IPS DF 6.9 (cell line): ENCODE data around the gene PUM1.

Source experiments
- DNase-seq: peaks from one replicate; pipeline ENCODE4 v3.0.0-alpha.2; 2013; ENCODE audit warnings: low read depth, low spot score
- H3K27ac ChIP-seq: one replicate; pipeline ENCODE4 v1.5.1; 2013; ENCODE audit warnings: low read length, control low read depth
- H3K27me3 ChIP-seq: 2 replicates; pipeline ENCODE4 v1.6.1; 2013; ENCODE audit warnings: mild to moderate bottlenecking, low read length; ENCODE audit not compliant: control insufficient read depth, insufficient read depth
- H3K36me3 ChIP-seq: 2 replicates; pipeline ENCODE4 v1.6.1; 2013; ENCODE audit warnings: low read length; ENCODE audit not compliant: control insufficient read depth, insufficient read depth
- H3K4me1 ChIP-seq: 2 replicates; pipeline ENCODE4 v1.6.1; 2013; ENCODE audit warnings: low read length; ENCODE audit not compliant: control insufficient read depth, insufficient read depth
- H3K4me3 ChIP-seq: 2 replicates; pipeline ENCODE4 v1.5.1; 2013; ENCODE audit warnings: mild to moderate bottlenecking, low read length
- H3K9me3 ChIP-seq: 2 replicates; pipeline ENCODE4 v1.6.1; 2013; ENCODE audit warnings: low read length, inconsistent platforms; ENCODE audit not compliant: control insufficient read depth, insufficient read depth
- WGBS: extraction: QIAGEN DNeasy Blood & Tissue Kit; methylation state at CpG from one replicate; pipeline ENCODE4 v1.1.7; 2013; ENCODE audit warnings: mixed read lengths, missing lambda C conversion rate; ENCODE audit not compliant: insufficient read length, insufficient coverage; 5-methylcytosine and 5-hydroxymethylcytosine counted together

The PUM1 gene

GRCh38 chr1:30915491-30916230 lies 149.9 kb downstream of the PUM1 start:
- Histone ChIP-seq H3K4me3 (no peak overlapping the region), H3K36me3 (no peaks in the 10 kb centered on the region), H3K27ac (no peak overlapping the region), H3K9me3 (no peaks in the 10 kb centered on the region), H3K4me1 (peaks cover 1% of the 10 kb centered on the region; the same call in 1 of the 2 replicates), H3K27me3 (no peaks in the 10 kb centered on the region)
- DNase-seq: no peak
- WGBS: no CpG with 5 or more reads among the region's 13 CpGs

- Histone ChIP-seq H3K4me1 (peaks cover 1% of the 10 kb centered on the region; the same call in 1 of the 2 replicates), H3K9me3 (no peaks in the 10 kb centered on the region), H3K36me3 (no peaks in the 10 kb centered on the region), H3K4me3 (no peak overlapping the region), H3K27ac (no peak overlapping the region), H3K27me3 (no peaks in the 10 kb centered on the region)
- DNase-seq: no peak
- no CpG with 5 or more reads among the region's 4 CpGs for WGBS
Measured at GRCh38 chr1:30914931-30915330, 150.6 kb downstream of the PUM1 start.

DNA sequence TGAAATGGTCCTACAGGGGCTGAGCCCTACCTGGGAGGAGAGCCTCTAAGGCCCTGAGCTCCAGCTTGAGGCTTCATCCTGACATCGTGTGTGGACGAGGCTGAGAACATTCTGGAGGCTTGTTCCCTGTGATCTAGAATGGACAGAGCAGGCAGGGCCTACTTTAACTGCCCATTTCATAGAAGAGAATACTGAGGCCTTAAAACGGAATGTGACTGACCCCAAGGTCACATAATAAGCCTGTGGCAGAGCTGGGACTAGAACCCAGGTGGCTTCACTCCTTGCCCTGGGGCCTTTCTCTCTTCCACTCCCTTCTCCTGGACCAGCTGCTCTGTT lies 151.0 kb downstream of the PUM1 start:
- H3K27ac ChIP-seq: no peak overlapping the region
- no CpG with 5 or more reads among the region's 3 CpGs for WGBS

DNA sequence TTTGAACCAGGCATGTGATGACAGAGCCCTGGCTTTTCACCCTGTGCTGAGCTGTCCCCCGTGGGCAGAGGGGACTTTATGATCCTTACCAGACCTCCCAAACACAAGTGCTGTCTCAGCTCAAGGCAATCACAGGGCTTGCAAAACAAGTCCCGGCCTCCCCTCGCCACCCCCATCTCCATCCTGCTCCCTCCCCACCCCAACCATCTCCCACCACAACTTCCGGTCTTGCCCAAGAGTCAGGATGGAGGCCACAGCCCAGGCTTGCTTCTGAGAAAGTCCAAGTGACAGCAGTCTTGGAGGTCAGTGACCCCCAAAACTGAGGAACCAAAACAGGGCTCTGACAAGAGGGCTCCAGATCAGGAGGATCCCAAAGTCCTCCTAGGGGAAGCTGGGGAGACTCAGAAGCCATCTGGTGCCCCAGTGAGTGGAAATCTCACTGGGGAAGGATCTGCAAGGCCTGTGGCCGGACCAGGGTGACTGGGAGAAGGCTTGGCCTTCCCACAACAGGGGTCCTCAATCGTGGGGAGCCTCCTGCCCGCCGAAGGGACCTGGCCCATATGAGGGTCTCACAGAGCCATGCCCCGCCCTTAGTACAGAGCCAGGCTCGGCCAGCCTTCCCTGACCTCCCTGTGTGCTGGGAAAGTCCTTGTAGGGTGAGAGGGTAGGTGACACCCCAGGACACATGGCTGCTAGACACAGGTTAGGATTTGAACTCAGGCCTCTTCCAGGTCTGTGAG lies 152.4 kb downstream of the PUM1 start:
- DNase-seq: no peak
- Histone ChIP-seq H3K27me3 (no peaks in the 10 kb centered on the region), H3K4me3 (no peak overlapping the region), H3K36me3 (no peaks in the 10 kb centered on the region), H3K27ac (no peak overlapping the region), H3K4me1 (peaks cover 6% of the 10 kb centered on the region), H3K9me3 (no peaks in the 10 kb centered on the region)
- no CpG with 5 or more reads among the region's 10 CpGs for WGBS

More for the DNA sequence above, 151.0 kb downstream of the PUM1 start:
- H3K27me3 ChIP-seq: no peaks in the 10 kb centered on the region
- H3K4me1 ChIP-seq: peaks cover 2% of the 10 kb centered on the region; the same call in 1 of the 2 replicates
- no peaks in the 10 kb centered on the region for H3K9me3 ChIP-seq
- H3K36me3 ChIP-seq: no peaks in the 10 kb centered on the region
- DNase-seq: no peak
- H3K4me3 ChIP-seq: no peak overlapping the region

DNA sequence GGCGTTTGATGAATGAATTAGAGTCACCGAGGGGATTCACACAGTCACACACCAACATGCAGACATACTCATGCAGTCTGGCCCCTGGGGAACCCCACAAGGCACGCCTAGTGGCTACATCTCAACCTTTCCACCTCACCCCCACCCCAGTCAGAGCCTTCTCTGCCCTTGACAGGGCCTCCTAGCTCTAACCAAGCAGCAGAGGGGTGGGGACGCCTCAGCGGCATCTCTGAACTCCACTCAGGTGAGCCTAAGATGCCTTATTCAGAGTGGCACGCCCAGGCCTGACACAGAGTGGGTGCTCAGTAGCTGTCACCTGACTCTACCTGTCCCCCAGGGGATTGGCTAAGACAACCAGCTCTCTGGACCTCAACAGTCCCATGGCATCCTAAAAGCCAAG lies 153.3 kb downstream of the PUM1 start:
- H3K27me3 ChIP-seq: peaks cover 1% of the 10 kb centered on the region; the same call in 1 of the 2 replicates
- H3K4me3 ChIP-seq: no peak overlapping the region
- no peaks in the 10 kb centered on the region for H3K9me3 ChIP-seq
- WGBS: no CpG with 5 or more reads among the region's 6 CpGs
- peaks cover 10% of the 10 kb centered on the region for H3K4me1 ChIP-seq
- no peak overlapping the region for H3K27ac ChIP-seq
- no peak for DNase-seq
- no peaks in the 10 kb centered on the region for H3K36me3 ChIP-seq

- H3K27me3 ChIP-seq: peaks cover 1% of the 10 kb centered on the region; the same call in 1 of the 2 replicates
- H3K27ac ChIP-seq: no peak overlapping the region
- H3K36me3 ChIP-seq: no peaks in the 10 kb centered on the region
- no peak overlapping the region for H3K4me3 ChIP-seq
- peaks cover 10% of the 10 kb centered on the region for H3K4me1 ChIP-seq
- peak; percentile 73 for DNase-seq
- no peaks in the 10 kb centered on the region for H3K9me3 ChIP-seq
- no CpG with 5 or more reads among the region's 9 CpGs for WGBS
Measured at GRCh38 chr1:30911059-30911954, 154.2 kb downstream of the PUM1 start.

- no peaks in the 10 kb centered on the region for H3K9me3 ChIP-seq
- H3K36me3 ChIP-seq: no peaks in the 10 kb centered on the region
- peaks cover 10% of the 10 kb centered on the region for H3K4me1 ChIP-seq
- H3K27ac ChIP-seq: no peak overlapping the region
- WGBS: no CpG with 5 or more reads among the region's 14 CpGs
- H3K27me3 ChIP-seq: peaks cover 1% of the 10 kb centered on the region; the same call in 1 of the 2 replicates
- H3K4me3 ChIP-seq: no peak overlapping the region
- DNase-seq: no peak
Measured at GRCh38 chr1:30909365-30910068, 156.0 kb downstream of the PUM1 start.

- Histone ChIP-seq H3K27me3 (peaks cover 1% of the 10 kb centered on the region; the same call in 1 of the 2 replicates), H3K4me3 (peak within 1 kb of the TSS; percentile 55; the same call in 1 of the 2 replicates), H3K4me1 (peaks cover 10% of the 10 kb centered on the region), H3K36me3 (no peaks in the 10 kb centered on the region), H3K9me3 (no peaks in the 10 kb centered on the region), H3K27ac (no peak within 1 kb of the TSS)
- no peak for DNase-seq
- no CpG with 5 or more reads among the region's 68 CpGs for WGBS
Measured at GRCh38 chr1:30908696-30909364, 156.7 kb downstream of the PUM1 start, which contains the start of gene SDC3. SDC3 (minus strand) TSS chr1:30908758; CDS start chr1:30908586, 172 bp downstream.

- H3K4me3 ChIP-seq: peak overlapping the region; percentile 25; the same call in 1 of the 2 replicates
- WGBS: no CpG with 5 or more reads among the region's 69 CpGs
- no peaks in the 10 kb centered on the region for H3K36me3 ChIP-seq
- H3K4me1 ChIP-seq: peaks cover 10% of the 10 kb centered on the region
- H3K27me3 ChIP-seq: peaks cover 1% of the 10 kb centered on the region; the same call in 1 of the 2 replicates
- no peak overlapping the region for H3K27ac ChIP-seq
- no peaks in the 10 kb centered on the region for H3K9me3 ChIP-seq
- no peak for DNase-seq
Measured at GRCh38 chr1:30908316-30908695, 157.2 kb downstream of the PUM1 start.
